GM18858 (cell line): Measurements from ENCODE around the gene MIER2.
"Not testable (repeated sequence)": the region's sequence is repeated elsewhere in the genome, so short reads cannot be mapped to it uniquely, and the experiment has no call there.

Experiments used
- ATAC-seq: cut with Tn5 transposase; IDR thresholded peaks from one replicate; pipeline ENCODE4 v1.9.1; 2021; ENCODE audit not compliant: unreplicated experiment

MIER2 gene

DNA sequence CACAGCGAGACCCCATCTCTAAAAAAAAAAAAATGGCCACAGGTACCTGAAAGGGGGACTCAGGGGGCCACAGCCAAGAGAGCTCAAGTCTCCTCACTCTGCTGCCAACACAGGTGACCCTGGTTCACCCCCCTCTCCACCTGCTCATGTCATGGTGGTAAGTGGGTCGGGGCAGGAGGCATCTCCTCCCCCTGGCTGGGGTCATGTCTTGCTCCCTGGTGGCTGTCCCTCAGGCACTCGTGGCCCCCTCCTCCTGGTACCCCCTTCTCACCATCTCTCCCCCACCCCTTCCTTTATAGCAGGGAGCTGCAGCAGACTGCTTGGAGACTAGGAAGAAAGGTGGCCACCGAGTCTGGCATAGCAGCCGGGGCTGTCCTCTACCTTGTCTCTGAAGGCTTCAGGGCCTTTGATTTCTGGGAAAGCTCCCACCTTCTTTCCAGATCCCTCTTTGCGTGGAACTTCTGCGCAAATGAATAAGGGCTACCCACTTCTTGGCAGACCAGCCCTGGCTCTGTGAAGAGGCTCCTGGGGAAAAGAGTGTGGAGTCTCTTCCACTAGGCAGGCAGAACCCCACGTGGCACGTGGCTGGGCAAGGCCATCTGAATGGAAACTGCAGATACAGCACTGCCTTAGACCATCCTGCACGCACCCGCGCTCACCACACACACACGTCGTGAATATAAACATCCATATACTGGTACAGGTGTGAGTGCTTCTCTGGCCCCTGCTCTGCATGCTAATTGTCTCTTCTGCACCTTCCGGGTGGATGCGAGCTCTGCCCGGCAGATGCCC is 20.1 kb upstream of the MIER2 start:
- ATAC-seq: no peak

DNA sequence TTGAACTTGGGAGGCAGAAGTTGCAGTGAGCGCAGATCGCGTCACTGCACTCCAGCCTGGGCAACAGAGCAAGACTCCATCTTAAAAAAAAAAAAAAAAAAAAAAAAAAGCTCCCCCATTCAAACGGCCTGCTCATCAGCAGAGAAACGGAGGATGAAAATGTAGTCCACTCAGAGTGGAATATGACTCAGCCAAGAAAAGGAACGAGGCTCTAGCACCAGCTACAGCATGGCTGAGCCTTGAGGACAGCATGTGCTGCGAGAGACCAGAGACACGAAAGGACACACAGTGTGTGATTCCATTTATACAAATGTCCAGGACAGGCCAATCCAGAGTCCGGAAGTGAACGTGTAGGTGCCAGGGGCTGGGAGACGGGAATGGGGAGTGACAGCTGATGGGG is 18.1 kb upstream of the MIER2 start:
- no peak for ATAC-seq

DNA sequence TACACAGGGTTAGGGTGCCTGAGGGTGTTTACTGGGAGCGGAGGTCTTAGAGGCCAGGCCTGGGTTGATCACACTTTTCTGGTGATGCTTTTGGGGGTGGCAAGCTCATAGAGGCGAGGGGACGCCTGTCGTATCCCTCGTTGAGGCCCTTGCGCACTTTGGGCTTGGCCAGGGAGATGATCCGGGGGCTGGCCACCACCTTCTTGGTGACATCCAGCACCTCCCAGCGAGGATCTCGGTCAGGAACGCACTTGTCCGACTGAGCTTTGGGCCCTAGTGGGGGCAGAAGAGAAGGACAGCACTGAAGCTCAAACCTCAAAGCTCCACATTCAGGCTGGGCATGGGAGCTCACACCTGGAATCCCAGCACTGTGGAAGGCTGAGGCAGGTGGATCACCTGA is 17.6 kb upstream of the MIER2 start:
- no peak for ATAC-seq

DNA sequence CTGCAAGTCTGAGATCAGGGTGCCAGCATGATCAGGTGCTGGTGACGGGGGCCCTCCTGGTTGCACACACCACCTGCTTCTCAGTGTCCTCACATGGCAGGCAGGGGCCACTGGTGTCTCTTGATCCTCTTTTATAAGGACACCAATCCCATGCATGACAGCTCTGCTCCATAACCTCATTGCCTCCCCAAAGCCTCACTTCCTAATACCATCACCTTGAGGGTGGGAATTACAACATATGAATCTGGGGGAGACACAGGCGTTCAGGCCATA is 15.0 kb upstream of the MIER2 start:
- no peak for ATAC-seq

DNA sequence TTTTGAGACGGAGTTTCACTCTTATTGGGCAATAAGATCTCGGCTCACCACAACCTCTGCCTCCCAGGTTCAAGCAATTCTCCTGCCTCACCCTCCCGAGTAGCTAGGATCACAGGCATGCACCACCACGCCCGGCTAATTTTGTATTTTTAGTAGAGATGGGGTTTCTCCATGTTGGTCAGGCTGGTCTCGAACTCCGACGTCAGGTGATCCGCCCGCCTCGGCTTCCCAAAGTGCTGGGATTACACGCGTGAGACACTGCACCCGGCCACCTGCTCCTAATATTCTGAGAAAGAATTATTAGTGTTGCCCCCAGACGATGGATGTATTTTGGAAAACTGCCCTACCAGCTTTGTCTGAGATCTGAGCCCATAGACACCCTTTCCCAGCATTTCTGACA is 10.9 kb upstream of the MIER2 start:
- ATAC-seq: not testable (repeated sequence)

DNA sequence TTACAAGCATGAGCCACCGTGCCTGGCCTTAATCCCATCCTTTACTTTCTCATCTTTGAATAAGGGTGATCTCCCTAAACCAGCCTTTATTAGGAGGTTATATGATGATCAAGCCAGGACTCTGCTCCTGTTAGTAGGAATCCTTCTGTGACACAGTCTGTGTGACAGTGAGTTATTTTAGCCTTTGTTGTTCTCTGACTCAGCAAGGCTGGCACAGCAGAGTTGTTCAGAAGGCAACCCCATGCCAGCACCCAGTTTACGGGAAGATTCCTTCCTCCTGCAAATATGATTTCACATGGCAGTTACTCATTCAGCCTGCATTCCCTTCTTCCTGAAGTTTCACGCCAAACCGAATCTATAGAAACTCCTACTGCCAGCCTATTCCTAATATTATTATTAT is 10.5 kb upstream of the MIER2 start:
- ATAC-seq: no peak

DNA sequence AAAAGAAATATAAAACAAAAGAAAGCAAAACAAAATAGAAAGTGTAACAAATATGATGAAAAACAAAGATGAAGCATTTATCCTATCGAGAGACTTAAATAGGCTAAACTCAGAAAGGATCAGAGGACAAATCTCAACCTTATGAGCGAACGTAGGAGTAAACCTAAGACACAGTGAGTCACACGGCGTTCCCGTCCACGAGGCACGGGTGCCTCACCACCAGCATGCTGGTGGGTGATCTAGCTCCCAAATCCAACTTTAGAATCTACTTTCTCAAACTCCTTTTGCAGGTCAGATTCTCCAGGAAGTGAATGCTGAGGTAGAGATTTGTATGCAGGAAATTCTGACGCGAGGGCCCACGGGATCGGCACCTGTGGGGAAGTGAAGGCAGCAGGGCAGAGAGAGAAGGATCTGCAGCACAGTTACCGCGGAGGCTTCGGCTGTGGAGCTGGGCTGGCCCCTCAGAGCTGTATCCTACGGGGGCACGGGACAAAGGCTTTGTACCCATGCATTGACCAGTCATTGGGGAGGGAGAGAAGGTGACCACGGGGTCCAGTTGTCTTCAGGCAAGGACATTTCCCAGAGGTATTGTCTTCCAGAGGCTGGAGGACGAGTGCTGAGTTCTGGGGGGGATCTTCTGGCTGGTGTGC is 7.5 kb upstream of the MIER2 start:
- no peak for ATAC-seq

DNA sequence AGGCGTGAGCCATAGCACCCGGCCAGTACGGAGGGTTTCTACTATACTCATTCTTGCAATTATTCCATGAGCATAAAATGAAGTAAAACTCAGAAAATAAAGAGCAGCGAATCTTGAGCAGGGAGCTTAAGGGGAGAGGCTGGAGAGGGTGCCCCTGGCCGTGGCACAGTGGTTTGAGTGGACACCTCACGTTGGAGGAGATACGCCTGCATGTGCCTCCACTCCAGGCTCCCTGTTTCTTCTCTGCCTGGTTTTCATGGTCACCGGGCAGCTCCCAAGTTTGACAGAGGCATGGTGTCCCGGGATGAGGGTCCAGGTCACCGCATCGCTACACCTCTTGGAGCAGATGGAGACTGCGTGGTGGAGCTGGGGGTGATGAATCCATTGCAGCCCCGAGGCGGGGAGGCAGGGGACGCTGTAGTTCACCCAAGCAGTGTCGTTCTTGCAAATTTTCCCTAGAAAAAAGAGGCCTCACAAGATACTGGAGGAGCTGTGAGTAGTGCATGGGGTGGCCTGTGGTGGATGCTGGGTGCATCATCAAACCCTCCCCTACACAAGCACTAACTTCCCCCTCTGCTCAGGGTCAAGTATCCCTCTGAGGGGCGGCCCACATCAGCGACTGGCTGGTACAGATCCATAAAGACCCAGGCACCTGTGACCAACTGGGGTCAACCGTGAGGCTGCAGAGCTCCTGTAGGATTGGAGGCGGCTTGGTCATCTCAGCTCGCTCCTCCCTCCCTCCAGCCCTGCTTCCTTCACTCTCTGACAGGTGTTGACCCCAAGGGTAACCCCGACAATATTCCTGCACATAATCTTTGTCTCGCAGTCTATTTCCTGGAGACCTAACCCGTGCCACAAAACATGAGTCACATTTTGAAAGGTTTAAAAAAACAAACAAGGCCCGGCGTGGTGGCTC is 3.6 kb upstream of the MIER2 start:
- no peak for ATAC-seq

DNA sequence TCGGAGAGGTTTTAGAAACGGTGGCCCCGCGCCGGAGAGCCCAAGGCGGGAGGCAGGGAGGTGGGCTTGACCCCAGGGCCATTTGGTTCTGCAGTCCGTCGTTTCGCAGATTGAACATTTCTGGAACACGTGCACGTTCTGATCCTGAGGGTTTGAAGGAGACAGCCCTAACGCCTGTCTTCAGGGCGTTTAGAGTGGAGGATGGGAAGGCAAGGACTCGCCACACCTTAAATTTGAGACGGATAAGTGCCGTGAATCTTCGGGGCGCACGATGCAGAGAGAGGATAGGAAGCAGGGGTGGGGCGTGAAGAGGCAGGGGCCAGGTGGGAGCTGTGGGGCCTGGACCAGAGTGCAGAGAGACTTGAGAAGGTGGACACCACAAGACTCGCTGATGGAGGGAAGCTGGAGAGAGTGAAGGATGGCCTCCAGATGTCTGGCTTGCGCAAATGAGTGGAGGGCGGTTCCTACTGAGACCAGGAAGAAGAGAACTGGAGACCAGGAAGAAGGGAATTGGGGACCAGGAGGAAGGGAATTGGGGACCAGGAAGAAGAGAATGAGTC is 804 bp upstream of the MIER2 start:
- no peak for ATAC-seq

DNA sequence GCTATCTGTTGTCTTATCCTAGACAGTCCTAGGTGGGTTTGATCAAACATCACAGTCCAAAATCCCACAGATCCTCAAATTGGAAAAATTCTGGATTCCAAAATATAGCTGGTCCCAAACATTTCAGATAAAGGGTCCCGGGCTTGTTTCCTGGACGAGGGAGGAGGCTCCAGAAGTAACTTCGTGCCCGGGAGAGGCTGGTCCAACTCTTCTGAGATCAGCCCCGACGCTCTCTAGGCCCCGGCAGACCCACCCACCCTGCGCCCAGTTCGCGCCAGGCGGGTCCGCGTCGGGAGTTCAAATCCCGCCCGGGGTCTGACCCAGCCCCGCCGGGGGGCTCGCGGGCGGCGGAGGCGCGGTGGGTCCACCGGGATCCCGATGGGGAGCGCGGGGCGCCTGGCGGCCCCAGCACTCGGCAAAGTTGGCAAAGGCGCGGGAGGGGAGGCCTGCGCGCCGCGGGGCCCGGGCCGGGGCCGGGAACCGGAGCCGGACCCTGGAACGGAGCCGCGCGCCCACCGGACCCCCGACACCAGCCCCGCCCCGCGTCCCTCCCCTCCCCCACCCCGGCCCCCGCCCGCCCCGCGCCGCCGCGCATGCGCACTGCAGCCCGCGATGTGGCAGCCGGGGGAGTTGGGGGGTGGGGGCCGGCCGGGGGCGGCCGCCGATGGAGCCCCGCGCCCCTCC is 513 bp downstream of the MIER2 start:
- no peak for ATAC-seq

DNA sequence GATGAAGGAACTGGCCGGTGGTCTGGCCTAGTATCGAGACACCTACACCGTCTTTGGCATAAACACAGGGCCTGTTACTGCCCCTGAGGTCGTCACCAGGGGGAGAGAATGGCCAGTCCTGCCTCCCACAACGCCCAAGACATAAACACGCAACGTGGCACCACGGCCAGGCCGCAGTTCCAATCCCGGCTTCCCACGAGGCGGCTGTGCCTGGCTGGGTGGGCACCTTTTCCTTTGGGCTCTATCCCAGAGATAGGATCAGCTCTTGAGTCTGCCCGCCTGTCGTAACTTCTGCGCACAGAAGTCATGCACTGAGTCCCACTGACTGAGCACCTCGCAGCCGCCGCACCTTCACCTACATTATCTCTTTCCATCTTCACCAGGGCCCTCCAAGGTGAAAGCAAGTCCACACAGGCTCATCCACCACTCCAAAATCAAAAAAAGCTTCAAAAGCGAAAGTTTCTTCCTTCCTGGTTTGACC is 1.1 kb downstream of the MIER2 start:
- no peak for ATAC-seq

DNA sequence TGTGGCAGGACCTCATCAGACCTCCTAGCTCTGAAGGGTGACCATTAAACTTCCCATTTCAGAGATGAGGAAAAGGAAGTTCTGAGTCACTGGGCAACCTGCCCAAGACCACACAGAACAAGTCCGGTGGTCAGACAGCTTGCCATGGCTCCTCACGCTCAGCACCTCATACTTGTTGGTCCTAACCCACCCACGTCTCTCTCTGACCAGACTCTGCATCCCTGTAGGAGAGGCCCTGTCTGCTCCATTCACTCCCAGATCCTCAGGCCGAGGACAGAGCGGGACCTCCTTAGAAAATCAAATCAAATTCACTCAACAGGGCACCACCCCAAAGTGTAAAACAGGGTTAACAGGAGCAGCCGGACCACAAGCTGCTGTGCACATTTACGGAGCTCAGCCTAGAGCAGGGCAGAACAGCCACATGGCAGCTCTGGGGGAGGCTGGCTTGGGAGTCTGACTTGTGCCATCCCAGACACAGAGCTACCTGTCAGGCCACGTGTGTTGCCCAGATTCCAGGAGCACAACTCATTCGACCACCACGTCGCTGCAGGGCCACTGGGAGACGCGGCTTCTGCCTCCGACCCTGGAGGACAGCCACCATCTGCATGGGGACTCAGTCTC is 1.7 kb downstream of the MIER2 start:
- no peak for ATAC-seq

DNA sequence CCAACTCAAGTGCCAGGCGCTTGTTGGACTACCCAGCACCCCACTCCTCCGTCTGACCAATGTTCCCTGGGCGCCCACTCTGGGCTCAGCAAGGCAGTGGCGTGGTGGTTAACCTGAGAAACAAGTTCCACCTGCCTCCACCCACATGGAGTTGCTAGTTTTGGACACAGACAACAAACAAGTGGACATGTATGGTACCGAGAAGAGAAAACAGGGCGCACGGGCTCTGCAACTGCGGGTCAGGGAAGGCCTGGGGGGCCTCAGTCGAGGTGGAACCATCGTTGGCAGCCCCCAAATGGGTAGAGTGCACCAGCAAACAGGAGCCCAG is 2.5 kb downstream of the MIER2 start:
- ATAC-seq: no peak

DNA sequence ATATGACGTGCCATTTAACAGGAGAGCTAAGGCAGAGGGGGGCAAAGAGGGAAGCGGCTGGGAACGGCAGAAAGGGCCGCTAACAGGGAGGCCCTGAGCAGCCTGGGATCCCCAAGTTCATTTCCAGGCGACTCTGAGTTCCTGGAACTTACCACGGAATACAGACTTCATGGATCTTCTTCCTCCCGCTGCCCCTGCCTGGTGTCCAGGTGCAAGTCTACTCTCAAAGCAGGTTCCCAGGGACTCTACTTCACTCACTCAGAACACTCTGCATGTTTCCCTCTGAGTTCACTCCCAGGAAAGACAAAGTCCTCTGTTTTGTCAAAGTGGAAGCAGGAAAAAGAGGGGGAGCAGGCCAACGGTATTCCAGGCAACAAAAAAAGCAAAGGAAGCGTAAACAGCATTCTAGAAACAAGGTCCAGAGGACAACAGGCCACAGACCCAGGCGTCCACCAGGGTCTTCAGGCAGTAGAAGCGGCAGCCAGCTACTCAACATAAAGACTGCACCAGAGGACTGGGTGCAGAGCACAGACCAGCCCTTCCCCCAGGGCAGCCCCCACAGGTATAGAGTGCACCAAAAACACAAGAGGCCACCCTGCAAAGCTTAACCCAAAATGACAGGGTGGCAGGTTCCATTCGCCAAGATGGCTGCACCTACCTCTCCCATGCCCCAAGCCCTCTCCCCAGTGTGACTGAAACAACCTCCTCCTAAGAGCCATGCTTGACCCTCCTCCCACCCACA is 3.0 kb downstream of the MIER2 start:
- ATAC-seq: no peak

DNA sequence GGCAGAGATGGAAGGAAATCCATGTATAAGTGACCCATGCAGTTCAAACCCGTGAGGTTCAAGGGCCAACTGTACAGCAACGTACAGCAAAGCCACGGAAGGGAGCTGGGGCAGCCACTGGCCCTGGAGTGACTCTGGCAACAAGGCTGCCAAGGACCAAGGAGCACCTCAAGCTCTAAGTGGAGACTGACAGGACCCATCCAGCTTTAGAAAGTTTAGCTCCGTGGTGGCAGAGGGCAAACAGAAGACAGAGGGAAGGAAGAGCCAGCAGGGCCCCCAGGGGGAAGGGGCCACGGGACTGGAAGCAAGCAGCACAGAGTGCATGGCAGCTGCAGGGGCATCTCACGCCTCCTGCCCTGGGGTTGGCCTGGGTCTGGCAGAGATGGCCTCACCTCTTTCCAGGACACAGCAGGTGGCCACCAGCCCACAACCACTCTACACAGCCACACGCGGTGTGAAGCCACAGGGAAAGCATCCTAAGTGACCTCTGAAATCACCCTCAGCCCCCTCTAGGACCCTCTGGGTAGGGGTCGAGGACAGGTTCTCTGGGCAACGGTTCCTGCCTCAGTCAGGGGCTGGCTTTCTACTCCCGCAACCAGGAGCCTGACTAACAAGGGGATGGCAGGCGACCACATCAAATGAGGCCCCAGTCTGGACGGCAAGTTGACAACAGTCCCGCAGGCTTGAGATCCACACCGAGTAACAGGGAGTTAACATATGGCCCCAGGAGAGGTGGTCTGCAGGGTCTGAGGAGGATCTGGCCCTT is 3.8 kb downstream of the MIER2 start:
- no peak for ATAC-seq

DNA sequence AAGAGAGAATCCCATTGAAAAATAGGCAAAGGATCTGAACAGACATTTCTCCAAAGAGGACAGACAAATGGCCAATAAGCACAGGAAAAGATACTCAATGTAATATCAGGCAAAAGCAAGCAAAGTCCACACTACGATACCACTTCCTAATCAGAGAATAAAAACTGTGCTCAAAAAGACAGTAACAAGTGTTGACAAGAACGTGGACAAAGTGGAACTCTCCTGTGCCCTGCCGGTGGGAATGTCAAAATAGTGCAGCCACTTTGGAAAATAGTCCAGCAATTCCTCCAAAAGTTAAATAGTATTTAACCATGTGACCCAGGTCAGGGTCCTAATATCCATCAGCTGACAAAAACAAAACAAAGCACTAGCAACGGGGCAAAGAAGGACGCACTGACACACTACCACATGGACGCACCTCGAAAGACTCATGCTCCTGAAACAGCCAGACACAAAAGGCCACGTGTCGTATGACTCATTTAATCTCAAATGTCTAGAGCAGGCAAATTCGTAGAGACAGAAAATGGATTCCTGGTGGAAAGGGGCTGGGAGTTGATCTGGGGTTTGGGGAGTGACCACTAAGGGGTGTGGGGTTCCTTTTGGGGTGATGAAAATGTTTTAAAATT is 5.2 kb downstream of the MIER2 start:
- ATAC-seq: no peak

DNA sequence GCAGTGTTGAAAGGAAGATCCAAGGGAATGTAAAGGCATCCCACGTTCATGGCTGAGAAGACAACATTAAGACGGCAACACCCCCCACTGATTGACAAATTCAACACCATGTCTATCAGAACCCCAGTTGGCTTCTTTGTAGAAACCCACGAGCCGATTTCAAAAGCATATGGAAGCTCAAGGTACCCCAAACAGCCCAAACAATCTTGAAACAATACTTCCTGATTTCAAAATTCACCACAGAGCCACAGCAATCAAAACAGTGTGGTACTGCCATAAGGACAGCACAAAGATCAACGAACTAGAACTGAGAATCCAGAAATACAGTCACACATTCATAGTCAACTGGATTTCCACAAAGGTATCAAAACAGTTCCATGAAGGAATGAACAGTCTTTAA is 6.2 kb downstream of the MIER2 start:
- ATAC-seq: no peak

DNA sequence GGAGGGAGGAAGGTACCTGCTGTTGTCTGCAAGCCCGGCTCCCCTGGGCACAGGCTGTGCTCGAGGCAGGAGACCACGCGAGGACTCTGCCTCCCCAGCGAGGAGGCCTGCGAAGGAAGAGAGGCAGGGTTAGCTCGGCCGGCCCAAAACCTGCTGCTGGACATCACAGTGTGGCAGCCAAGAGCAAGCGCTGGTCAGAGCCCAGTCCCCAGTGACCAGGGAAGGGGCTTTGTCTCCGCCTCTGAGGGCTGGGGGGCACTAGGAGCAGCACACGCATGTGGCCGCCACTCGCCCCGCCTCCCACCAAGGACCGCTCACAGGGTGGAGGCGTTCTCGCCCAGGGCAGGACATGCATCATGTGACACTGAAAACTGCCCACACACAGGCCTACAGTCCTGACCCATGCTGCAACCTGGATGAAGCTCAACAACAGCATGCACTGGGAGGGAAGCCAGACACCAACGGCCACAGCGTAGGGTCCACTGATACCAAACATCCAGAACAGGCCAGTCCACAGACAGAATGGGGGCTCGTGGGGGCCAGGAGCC is 8.5 kb downstream of the MIER2 start:
- no peak for ATAC-seq
